Mesendoderm (in vitro differentiated cells): ENCODE measurements around the gene FGF22.
"Not testable (repeated sequence)": the region's sequence is repeated elsewhere in the genome, so short reads cannot be mapped to it uniquely, and the experiment has no call there.

Source experiments
- DNase-seq: peaks from one replicate; pipeline ENCODE4 v3.0.0; 2013
- H2AK5ac ChIP-seq: 2 replicates; pipeline ENCODE4 v1.6.1; 2013; ENCODE audit warnings: low read length, inconsistent platforms
- H2BK120ac ChIP-seq: 2 replicates; pipeline ENCODE4 v1.6.1; 2013; ENCODE audit warnings: low read depth, mild to moderate bottlenecking, low read length, moderate library complexity, mixed read lengths
- H2BK15ac ChIP-seq: replicated peaks from 2 replicates; pipeline ENCODE4 v1.6.1; 2013; ENCODE audit warnings: low read depth, mild to moderate bottlenecking, moderate library complexity
- H2BK5ac ChIP-seq: 2 replicates; pipeline ENCODE4 v1.6.1; 2013; ENCODE audit warnings: low read length, inconsistent platforms
- H3K18ac ChIP-seq: 2 replicates; pipeline ENCODE4 v1.6.1; 2013; ENCODE audit warnings: mild to moderate bottlenecking, low read length, mixed read lengths
- H3K23ac ChIP-seq: one replicate; pipeline ENCODE4 v1.6.1; 2013; ENCODE audit warnings: low read length
- H3K27ac ChIP-seq: 2 replicates; pipeline ENCODE4 v1.5.1; 2013; ENCODE audit warnings: low read depth, mild to moderate bottlenecking, inconsistent platforms, low read length, moderate library complexity
- H3K27me3 ChIP-seq: 2 replicates; pipeline ENCODE4 v1.6.1; 2013; ENCODE audit warnings: low read length, control low read depth, mild to moderate bottlenecking, inconsistent platforms; ENCODE audit not compliant: insufficient read depth, poor library complexity
- H3K36me3 ChIP-seq: 2 replicates; pipeline ENCODE4 v1.6.1; 2013; ENCODE audit warnings: low read length, inconsistent platforms; ENCODE audit not compliant: control insufficient read depth, insufficient read depth
- H3K4ac ChIP-seq: one replicate; pipeline ENCODE4 v1.6.1; 2013; ENCODE audit warnings: low read depth, mild to moderate bottlenecking, low read length, moderate library complexity
- H3K4me1 ChIP-seq: 2 replicates; pipeline ENCODE4 v1.6.1; 2013; ENCODE audit warnings: low read depth, low read length, inconsistent platforms; ENCODE audit not compliant: control insufficient read depth
- H3K4me2 ChIP-seq: 2 replicates; pipeline ENCODE4 v1.6.1; 2013; ENCODE audit warnings: low read length
- H3K4me3 ChIP-seq: 2 replicates; pipeline ENCODE4 v1.5.1; 2013; ENCODE audit warnings: mild to moderate bottlenecking, low read length
- H3K56ac ChIP-seq: one replicate; pipeline ENCODE4 v1.6.1; 2013; ENCODE audit warnings: low read length
- H3K79me1 ChIP-seq: 2 replicates; pipeline ENCODE4 v1.6.1; 2013; ENCODE audit warnings: low read length, inconsistent platforms
- H3K79me2 ChIP-seq: 2 replicates; pipeline ENCODE4 v1.6.1; 2013; ENCODE audit warnings: mild to moderate bottlenecking, low read length; ENCODE audit not compliant: control insufficient read depth, insufficient read depth
- H3K9ac ChIP-seq: 2 replicates; pipeline ENCODE4 v1.6.1; 2013; ENCODE audit warnings: low read length, inconsistent platforms
- H4K5ac ChIP-seq: one replicate; pipeline ENCODE4 v1.6.1; 2013; ENCODE audit warnings: low read length
- H4K8ac ChIP-seq: one replicate; pipeline ENCODE4 v1.6.1; 2013; ENCODE audit warnings: low read depth, mild to moderate bottlenecking, control low read depth, low read length, moderate library complexity
- WGBS: extraction: QIAGEN DNeasy Blood & Tissue Kit; methylation state at CpG from one replicate; pipeline ENCODE4 v1.1.7; 2013; ENCODE audit warnings: low lambda C conversion rate, missing lambda C conversion rate; ENCODE audit not compliant: insufficient coverage; ENCODE audit errors: extremely low coverage; 5-methylcytosine and 5-hydroxymethylcytosine counted together

FGF22 gene

GRCh38 chr19:618247-618619 is 21.4 kb upstream of the FGF22 start:
- no peak overlapping the region for H3K27ac ChIP-seq
- H3K4me3 ChIP-seq, result no peak overlapping the region
- no peaks in the 10 kb centered on the region for H3K79me1 ChIP-seq
- H3K23ac ChIP-seq, result no peak overlapping the region
- H3K79me2 ChIP-seq, result no peaks in the 10 kb centered on the region
- no peak for DNase-seq
- no peaks in the 10 kb centered on the region for H3K4me1 ChIP-seq
- H3K18ac ChIP-seq, result no peak overlapping the region
- H3K4ac ChIP-seq, result no peak overlapping the region
- H4K8ac ChIP-seq, result no peak overlapping the region
- H3K9ac ChIP-seq, result no peak overlapping the region
- H4K5ac ChIP-seq, result no peak overlapping the region
- H3K36me3 ChIP-seq, result peaks cover 7% of the 10 kb centered on the region
- no peaks in the 10 kb centered on the region for H3K27me3 ChIP-seq
- H2AK5ac ChIP-seq, result no peak overlapping the region
- H2BK5ac ChIP-seq, result no peak overlapping the region
- H2BK120ac ChIP-seq, result no peak overlapping the region
- no CpG with 5 or more reads among the region's 19 CpGs for WGBS
- H2BK15ac ChIP-seq, result no peak overlapping the region
- no peak overlapping the region for H3K56ac ChIP-seq
- no peak overlapping the region for H3K4me2 ChIP-seq

GRCh38 chr19:618674-619285 is 20.9 kb upstream of the FGF22 start:
- Histone ChIP-seq H3K4me3 (no peak overlapping the region), H4K5ac (no peak overlapping the region), H3K23ac (no peak overlapping the region), H3K79me2 (no peaks in the 10 kb centered on the region), H3K4me2 (no peak overlapping the region), H3K4me1 (no peaks in the 10 kb centered on the region), H3K4ac (no peak overlapping the region), H4K8ac (no peak overlapping the region), H3K36me3 (peaks cover 7% of the 10 kb centered on the region), H2BK15ac (no peak overlapping the region), H2BK120ac (no peak overlapping the region), H3K79me1 (no peaks in the 10 kb centered on the region), H3K18ac (no peak overlapping the region), H3K56ac (no peak overlapping the region), H2AK5ac (no peak overlapping the region), H3K9ac (no peak overlapping the region), H2BK5ac (no peak overlapping the region), H3K27me3 (no peaks in the 10 kb centered on the region), H3K27ac (no peak overlapping the region)
- no CpG with 5 or more reads among the region's 27 CpGs for WGBS
- DNase-seq, result no peak

GRCh38 chr19:619286-620002 is 20.2 kb upstream of the FGF22 start:
- H4K5ac ChIP-seq, result no peak overlapping the region
- peaks cover 7% of the 10 kb centered on the region for H3K36me3 ChIP-seq
- no peaks in the 10 kb centered on the region for H3K27me3 ChIP-seq
- H2BK120ac ChIP-seq, result no peak overlapping the region
- no peak overlapping the region for H3K18ac ChIP-seq
- H3K9ac ChIP-seq, result no peak overlapping the region
- no peak overlapping the region for H3K4me2 ChIP-seq
- no peak overlapping the region for H2BK15ac ChIP-seq
- no peak overlapping the region for H3K23ac ChIP-seq
- DNase-seq, result no peak
- no peak overlapping the region for H3K27ac ChIP-seq
- no peak overlapping the region for H2BK5ac ChIP-seq
- H3K56ac ChIP-seq, result no peak overlapping the region
- no peaks in the 10 kb centered on the region for H3K79me2 ChIP-seq
- H3K4ac ChIP-seq, result no peak overlapping the region
- H3K79me1 ChIP-seq, result no peaks in the 10 kb centered on the region
- no peak overlapping the region for H2AK5ac ChIP-seq
- H3K4me1 ChIP-seq, result no peaks in the 10 kb centered on the region
- no peak overlapping the region for H3K4me3 ChIP-seq
- WGBS, result no CpG with 5 or more reads among the region's 47 CpGs
- no peak overlapping the region for H4K8ac ChIP-seq

GRCh38 chr19:620166-620862 is 19.4 kb upstream of the FGF22 start:
- no peak overlapping the region for H3K18ac ChIP-seq
- no peak overlapping the region for H2BK15ac ChIP-seq
- no peak overlapping the region for H3K56ac ChIP-seq
- no peak overlapping the region for H2BK5ac ChIP-seq
- H3K4ac ChIP-seq, result no peak overlapping the region
- no CpG with 5 or more reads among the region's 51 CpGs for WGBS
- H3K79me1 ChIP-seq, result no peaks in the 10 kb centered on the region
- H3K9ac ChIP-seq, result no peak overlapping the region
- no peak overlapping the region for H4K5ac ChIP-seq
- peaks cover 5% of the 10 kb centered on the region for H3K36me3 ChIP-seq
- no peak overlapping the region for H3K23ac ChIP-seq
- no peak overlapping the region for H3K27ac ChIP-seq
- H3K4me3 ChIP-seq, result no peak overlapping the region
- no peak for DNase-seq
- no peak overlapping the region for H4K8ac ChIP-seq
- no peaks in the 10 kb centered on the region for H3K79me2 ChIP-seq
- H2AK5ac ChIP-seq, result no peak overlapping the region
- H2BK120ac ChIP-seq, result no peak overlapping the region
- no peaks in the 10 kb centered on the region for H3K27me3 ChIP-seq
- H3K4me1 ChIP-seq, result no peaks in the 10 kb centered on the region
- H3K4me2 ChIP-seq, result no peak overlapping the region

- not testable (repeated sequence) for H4K8ac ChIP-seq, H3K18ac ChIP-seq, H3K4ac ChIP-seq, H2BK15ac ChIP-seq, H2BK120ac ChIP-seq, H3K27ac ChIP-seq, H3K9ac ChIP-seq, H2AK5ac ChIP-seq, H3K27me3 ChIP-seq, H3K23ac ChIP-seq, DNase-seq, H3K4me2 ChIP-seq, H3K56ac ChIP-seq, H3K4me1 ChIP-seq, H3K36me3 ChIP-seq, H3K79me1 ChIP-seq, H3K4me3 ChIP-seq, H4K5ac ChIP-seq, H2BK5ac ChIP-seq, H3K79me2 ChIP-seq
- no CpG with 5 or more reads among the region's 48 CpGs for WGBS
These were observed 18.5 kb upstream of the FGF22 start for GRCh38 chr19:621191-621590.
